Activated naive CD8-positive, alpha-beta T cell (primary cell): ENCODE data around the gene LTBP2.

Source experiments
- H3K27ac Mint-ChIP-seq: one replicate; pipeline ENCODE4 v1.8.0; 2021; ENCODE audit warnings: mixed read lengths
- H3K27me3 Mint-ChIP-seq: one replicate; pipeline ENCODE4 v1.8.0; 2021; ENCODE audit warnings: mixed read lengths
- H3K36me3 Mint-ChIP-seq: one replicate; pipeline ENCODE4 v1.8.0; 2021; ENCODE audit warnings: mixed read lengths
- H3K4me1 Mint-ChIP-seq: one replicate; pipeline ENCODE4 v1.8.0; 2021; ENCODE audit warnings: low read depth, mixed read lengths
- H3K4me3 Mint-ChIP-seq: one replicate; pipeline ENCODE4 v1.8.0; 2021; ENCODE audit warnings: mild to moderate bottlenecking, mixed read lengths
- H3K9me3 Mint-ChIP-seq: one replicate; pipeline ENCODE4 v1.8.0; 2021; ENCODE audit warnings: low read depth, mixed read lengths

Gene LTBP2

DNA sequence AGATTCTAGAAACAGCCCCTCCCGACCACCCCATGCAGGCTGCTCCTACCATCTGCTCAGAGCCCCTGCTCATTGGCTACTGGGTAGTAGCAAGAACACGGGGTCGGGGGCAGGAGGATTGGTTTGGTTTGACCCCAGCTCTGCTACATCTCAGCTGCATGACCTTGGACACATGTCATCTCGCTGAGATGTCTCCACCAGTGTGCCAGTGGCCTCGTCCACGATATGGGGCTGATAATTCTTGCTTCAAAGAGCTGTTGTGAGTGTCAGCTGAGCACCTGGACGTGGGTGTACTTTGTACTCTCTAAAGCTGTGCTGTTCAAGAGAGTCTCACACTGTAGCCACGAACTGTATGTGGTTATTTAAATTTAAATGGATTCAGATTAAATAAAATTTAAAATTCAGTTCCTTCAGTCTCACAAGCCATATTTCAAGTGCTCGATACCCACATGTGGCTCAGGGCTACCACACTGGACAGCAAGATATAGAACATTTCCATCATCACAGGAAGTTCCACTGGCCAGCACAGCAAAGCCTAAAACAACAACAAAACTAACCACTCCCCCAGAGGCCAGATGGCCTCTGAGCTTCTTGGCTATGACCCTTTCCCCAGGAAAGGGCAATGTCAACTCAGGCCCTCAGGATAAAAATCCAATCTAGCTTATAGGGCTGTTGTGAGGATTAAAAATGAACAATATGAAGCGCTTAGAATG, 18.6 kb downstream of the LTBP2 start:
- H3K9me3 Mint-ChIP-seq, result no peaks in the 10 kb centered on the region
- H3K36me3 Mint-ChIP-seq, result no peaks in the 10 kb centered on the region
- no peak overlapping the region for H3K27ac Mint-ChIP-seq
- no peaks in the 10 kb centered on the region for H3K4me1 Mint-ChIP-seq
- H3K4me3 Mint-ChIP-seq, result no peak overlapping the region
- H3K27me3 Mint-ChIP-seq, result no peaks in the 10 kb centered on the region

DNA sequence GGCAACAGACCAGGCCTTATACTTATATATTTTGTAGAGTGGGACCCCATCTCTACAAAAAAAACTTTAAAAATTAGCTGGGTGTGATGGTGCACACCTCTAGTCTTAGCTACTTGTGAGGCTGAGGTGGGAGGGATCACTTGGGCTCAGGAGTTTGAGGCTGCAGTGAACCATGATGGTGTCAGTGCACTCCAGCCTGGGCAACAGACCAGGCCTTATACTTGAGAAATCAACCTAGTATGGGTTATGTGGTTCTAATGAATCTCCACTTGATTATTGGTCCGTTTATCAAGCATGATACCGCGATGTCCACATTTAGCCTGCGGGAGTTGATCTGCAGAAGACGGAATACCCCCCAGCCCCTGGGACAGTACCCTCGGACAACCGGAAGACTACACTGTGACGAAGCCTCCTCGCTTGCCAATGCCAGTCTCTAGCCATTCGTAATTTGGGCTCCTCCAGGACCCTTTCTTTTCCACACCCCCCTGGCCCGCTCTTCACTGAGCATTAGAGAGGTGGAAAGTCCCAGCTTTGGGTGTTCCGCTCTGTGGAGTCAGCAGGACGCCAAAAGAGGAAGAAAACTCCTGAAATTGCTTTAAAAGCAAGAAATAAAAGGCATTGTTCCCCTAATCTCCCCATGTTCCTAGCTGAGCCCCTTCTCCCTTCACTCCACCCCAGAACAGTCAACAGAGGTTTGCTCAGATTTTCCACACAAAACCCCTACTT, 19.4 kb downstream of the LTBP2 start:
- Mint-ChIP-seq H3K4me3 (no peak overlapping the region), H3K4me1 (no peaks in the 10 kb centered on the region), H3K9me3 (no peaks in the 10 kb centered on the region), H3K27ac (no peak overlapping the region), H3K27me3 (no peaks in the 10 kb centered on the region), H3K36me3 (no peaks in the 10 kb centered on the region)

DNA sequence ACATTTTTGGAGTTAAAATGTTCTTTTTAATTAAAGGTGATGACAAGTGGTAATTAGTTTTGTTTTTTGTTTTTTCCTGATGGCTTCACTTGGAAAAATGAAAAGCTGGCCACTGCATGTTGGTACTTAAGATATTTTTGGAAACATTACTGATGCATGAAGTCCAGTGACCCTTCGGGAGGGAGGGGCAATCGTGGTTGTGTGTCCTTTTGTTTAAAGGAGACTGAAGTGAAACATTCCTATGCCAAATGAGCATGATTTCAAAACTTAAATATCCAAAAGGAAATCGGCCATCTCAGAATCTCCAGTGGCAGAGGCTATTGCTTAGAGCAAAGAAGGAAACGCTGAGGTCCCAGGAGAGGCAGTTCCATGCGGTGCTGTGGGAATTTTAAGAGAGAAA, 20.1 kb downstream of the LTBP2 start:
- Mint-ChIP-seq H3K27ac (no peak overlapping the region), H3K36me3 (no peaks in the 10 kb centered on the region), H3K27me3 (no peaks in the 10 kb centered on the region), H3K4me1 (no peaks in the 10 kb centered on the region), H3K9me3 (no peaks in the 10 kb centered on the region), H3K4me3 (no peak overlapping the region)

DNA sequence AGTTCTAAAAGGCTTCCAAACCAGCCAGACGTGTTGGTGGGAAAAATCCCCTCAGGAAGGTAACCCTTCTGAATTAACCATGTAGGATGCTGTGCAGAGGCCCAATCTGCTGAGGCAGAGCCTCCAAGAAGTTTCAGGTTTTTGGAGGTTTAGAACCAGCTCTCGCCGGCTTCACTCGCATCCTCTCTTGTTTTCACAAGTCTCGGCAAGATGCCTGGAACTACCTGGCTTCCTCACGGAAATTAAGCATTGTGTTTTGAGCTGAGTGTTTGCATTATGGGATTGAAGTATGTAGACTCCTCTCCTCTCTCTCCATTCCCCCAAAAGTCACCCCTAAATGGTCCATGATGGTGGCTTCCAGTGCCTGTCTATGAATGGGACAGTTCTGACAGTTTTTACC, 20.6 kb downstream of the LTBP2 start:
- no peaks in the 10 kb centered on the region for H3K36me3 Mint-ChIP-seq
- no peaks in the 10 kb centered on the region for H3K9me3 Mint-ChIP-seq
- H3K27ac Mint-ChIP-seq, result no peak overlapping the region
- H3K27me3 Mint-ChIP-seq, result no peaks in the 10 kb centered on the region
- no peak overlapping the region for H3K4me3 Mint-ChIP-seq
- H3K4me1 Mint-ChIP-seq, result no peaks in the 10 kb centered on the region

DNA sequence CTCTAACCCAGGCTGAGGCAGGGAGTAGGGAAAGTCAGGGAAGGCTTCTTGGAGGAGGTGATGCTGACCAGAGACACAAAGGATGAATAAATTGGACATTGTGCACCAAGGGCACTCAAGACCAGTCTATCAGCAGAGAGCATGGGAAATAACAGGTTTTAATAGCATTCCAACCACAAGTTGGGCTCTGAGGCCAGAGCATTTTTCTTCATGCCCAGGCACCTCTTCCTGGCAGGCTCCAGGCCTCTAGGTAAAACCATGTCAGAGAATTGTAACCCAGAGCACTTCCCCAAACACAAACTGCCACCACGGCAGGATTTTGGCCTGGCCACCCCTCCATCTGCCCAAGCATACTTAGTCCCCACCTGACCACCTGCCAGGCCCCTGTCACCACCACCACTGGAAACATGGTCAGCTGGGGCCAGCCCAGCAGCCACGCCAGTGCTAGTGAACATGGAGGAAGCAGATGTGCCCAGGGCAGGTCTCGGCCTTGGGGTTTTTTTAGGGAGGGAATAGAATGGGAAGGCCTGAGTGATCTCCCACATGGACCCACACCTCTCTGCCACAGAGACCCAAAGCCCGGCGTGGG, 22.7 kb downstream of the LTBP2 start:
- no peaks in the 10 kb centered on the region for H3K36me3 Mint-ChIP-seq

DNA sequence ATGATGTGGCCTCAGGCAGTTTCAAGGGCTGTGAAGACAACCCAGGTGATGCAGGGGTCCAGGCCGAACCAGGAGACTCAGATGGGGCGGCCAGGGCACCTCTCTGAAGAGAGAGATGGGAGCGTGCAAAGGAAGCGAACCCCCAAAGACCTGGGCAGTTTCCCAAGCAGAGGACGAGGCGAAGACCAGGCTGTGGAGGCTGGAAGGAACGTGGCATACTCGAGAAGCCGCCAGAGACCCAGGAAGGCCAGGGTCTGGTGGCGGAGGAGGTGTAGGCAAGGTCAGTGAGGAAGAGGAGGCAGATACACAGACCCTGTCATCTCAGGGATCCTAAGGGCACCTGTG, 24.7 kb downstream of the LTBP2 start:
- Mint-ChIP-seq H3K4me1 (peaks cover 5% of the 10 kb centered on the region), H3K27ac (no peak overlapping the region), H3K27me3 (no peaks in the 10 kb centered on the region), H3K36me3 (no peaks in the 10 kb centered on the region), H3K4me3 (no peak overlapping the region), H3K9me3 (no peaks in the 10 kb centered on the region)

More for the DNA sequence above, 22.7 kb downstream of the LTBP2 start:
- Mint-ChIP-seq H3K27me3 (no peaks in the 10 kb centered on the region), H3K9me3 (no peaks in the 10 kb centered on the region), H3K4me1 (peaks cover 3% of the 10 kb centered on the region), H3K4me3 (no peak overlapping the region), H3K27ac (no peak overlapping the region)

DNA sequence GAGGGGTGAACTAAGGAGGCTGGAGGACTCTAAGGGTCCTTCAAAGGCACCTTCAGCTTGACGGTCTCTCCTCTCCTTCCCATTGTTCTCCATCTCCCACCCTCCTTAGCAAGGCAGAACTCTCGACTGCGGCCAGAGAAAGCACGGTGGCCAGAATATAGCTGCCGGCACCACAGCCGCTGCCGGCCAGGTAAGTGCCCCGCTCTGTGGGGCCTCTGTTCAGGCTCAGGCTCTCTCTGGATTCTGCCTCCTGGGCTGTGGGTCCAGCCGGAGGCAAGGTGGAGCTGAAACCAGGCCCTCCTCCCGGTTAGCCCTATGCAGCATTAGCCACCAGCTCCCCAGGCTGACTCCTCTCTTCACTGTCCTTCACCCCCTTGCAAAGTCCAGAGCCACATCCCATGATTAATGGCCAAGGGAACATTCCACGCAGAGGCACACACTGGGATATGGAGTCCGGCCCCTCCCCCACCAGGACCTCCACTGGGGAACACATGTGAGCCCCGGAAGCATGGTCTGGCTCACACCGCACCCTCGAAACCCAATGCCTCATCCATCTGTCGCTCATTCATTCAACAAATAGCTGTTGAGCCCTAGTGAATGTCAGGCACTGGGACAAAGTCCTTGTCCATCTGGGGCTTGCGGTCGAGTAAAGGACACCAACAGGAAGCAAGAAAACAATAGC, 25.2 kb downstream of the LTBP2 start:
- H3K9me3 Mint-ChIP-seq, result no peaks in the 10 kb centered on the region
- H3K27ac Mint-ChIP-seq, result no peak overlapping the region
- no peak overlapping the region for H3K4me3 Mint-ChIP-seq
- H3K36me3 Mint-ChIP-seq, result no peaks in the 10 kb centered on the region
- H3K27me3 Mint-ChIP-seq, result no peaks in the 10 kb centered on the region
- peaks cover 6% of the 10 kb centered on the region for H3K4me1 Mint-ChIP-seq

DNA sequence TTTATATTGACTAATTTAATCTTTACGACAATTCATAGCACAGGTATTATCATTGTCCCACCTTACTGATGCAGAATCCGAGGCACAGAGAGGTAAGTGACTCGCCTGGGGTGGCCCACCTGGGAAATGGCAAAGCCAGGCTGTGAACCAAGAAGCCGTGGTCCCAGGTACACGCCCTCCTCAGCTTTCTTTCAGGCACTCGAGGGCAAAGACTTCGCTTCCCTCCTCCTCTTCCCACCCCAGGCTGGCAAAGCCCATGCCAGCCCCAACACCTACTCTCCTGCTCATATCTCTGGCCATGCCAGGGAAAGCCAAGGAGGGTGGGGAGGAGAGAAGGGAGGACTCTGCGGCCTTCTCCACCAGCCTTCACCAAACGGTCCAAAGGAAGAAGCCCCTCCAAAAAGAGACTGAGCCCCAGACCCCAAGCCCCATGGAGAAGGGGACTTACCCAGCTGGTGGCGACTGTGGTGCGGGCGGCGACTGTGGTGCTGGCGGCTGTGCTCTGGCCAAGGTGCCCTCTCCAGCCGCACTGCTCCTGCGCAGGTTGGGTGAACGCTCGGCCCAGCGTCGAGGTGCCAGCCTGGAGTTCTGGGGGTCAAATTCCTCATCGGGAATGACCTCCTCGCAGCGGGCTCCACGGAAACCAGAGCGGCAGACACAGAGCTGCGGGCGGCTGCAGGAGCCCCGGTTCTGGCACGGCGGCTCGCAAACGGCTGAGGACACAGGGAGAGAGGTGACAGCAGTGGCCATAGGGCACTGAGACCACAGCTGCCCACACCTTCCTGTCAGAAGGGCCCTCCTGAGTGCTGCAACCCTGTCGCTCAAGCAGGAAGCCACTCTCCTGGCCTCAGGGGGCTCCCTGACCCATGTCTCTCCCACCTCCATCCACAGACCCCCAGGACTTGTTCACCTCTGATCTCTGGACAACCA, 26.4 kb downstream of the LTBP2 start:
- Mint-ChIP-seq H3K36me3 (no peaks in the 10 kb centered on the region), H3K9me3 (no peaks in the 10 kb centered on the region), H3K27me3 (no peaks in the 10 kb centered on the region), H3K4me1 (peaks cover 6% of the 10 kb centered on the region), H3K4me3 (no peak overlapping the region), H3K27ac (no peak overlapping the region)

DNA sequence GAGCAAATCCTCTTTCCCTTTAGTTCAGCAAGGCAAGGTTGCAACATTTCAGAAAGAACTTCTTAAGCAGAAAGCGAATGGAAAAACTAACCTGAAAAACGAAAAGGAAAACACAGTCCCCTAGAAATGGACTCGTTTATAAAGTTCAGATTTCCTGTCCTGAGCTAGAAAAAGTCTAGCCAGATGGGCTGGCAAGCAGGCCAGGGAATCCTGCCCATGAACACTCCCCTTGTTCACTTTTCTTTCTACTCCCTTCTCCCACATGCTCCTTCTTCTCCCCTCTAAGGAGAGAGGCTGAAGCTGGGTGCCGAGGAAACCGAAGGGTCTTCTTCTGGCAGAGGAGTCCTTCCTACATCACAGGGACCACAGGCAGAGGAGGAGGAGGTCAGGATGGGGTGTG, 27.1 kb downstream of the LTBP2 start:
- H3K27me3 Mint-ChIP-seq, result no peaks in the 10 kb centered on the region
- H3K4me3 Mint-ChIP-seq, result no peak overlapping the region
- no peak overlapping the region for H3K27ac Mint-ChIP-seq
- no peaks in the 10 kb centered on the region for H3K9me3 Mint-ChIP-seq
- peaks cover 12% of the 10 kb centered on the region for H3K4me1 Mint-ChIP-seq
- no peaks in the 10 kb centered on the region for H3K36me3 Mint-ChIP-seq

DNA sequence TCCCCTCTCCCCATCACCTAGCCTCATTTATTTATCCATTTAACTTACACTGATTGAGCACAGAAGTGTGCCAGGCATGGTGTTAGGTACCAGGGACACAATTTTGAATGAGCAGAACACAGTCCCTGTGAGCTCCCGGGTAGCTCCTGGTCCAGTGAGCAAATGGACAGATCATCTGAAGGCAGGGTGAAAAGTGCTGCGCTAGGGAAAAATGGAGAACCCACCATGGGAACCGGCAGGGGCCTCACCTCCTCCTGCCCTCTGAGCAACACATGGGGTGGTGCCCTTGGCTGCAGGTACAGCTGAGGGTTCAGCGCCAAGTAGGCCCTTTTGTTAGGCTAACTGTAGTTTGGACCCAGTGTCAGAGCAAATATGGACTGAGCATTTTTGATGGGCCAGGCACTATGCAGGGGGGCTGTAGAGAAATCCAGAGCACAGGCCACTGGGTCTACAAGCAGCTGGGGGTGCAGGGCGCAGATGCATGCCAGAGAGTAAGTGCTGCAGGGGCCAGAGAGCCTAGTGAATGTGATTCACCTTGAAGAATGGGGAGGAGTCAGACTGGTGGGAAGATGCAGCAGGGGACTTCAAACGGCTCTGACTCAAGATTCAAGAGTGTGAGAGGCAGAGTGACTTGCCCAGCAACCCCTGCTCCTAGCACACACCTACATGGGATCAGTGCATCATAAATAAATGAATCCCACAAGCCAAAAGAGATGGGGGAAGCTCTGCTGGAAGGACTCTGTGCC, 28.2 kb downstream of the LTBP2 start:
- H3K27me3 Mint-ChIP-seq, result no peaks in the 10 kb centered on the region
- no peak overlapping the region for H3K4me3 Mint-ChIP-seq

DNA sequence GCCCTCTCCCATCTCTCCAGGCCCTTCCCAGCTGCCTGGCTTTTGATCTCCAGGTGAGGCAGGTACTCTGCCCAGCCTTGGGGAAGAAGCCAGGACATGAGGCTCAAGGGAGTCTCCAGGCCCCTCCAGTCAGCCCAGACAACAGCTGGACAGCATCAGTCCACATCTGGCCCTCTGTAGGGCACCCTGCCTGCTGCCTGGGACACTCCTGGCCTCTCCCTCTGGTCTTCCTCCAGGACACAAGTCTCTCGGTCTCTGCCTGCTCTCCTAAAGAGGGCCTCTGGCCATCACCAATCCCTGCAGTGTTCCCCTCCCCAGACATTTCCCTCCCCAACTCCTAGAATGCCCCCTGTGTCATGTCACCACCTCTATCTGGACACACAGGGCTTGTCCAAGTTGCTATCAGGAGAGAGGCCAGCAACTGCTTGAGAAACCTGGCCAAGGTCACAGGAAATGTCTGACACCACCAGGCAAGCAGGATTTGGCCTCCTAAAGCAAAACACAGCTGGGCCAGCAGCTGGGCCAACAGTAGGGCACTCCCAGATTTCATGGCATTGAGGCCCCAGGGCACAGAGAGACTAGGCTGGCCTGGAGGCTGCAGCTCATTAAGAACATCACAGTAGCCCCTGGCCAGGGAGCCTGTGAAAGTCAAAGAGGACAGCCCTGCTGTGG, 29.0 kb downstream of the LTBP2 start:
- H3K27me3 Mint-ChIP-seq, result no peaks in the 10 kb centered on the region
- no peaks in the 10 kb centered on the region for H3K36me3 Mint-ChIP-seq
- H3K27ac Mint-ChIP-seq, result no peak overlapping the region

More for the DNA sequence above, 28.2 kb downstream of the LTBP2 start:
- Mint-ChIP-seq H3K4me1 (peaks cover 22% of the 10 kb centered on the region), H3K36me3 (no peaks in the 10 kb centered on the region), H3K9me3 (no peaks in the 10 kb centered on the region), H3K27ac (no peak overlapping the region)

DNA sequence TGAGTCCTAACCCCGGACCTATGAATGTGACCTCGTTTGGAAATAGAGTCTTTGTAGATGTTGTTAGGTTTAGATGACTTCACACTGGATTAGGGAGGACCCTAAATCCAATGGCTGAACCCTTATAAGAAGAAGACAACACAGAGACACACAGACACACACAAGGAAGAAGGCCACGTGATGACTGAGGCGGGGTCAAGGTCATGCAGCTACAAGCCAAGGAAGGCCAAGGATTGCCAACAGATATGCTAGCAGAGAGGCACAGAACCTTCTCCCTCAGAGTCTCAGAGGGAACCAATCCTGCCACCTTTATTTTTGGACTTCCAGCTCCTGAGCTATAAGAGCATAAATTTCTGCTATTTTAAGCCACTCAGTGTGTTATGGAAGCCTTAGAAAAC, 31.8 kb downstream of the LTBP2 start:
- H3K27ac Mint-ChIP-seq, result peak overlapping the region; percentile 86
- H3K9me3 Mint-ChIP-seq, result no peaks in the 10 kb centered on the region
- no peaks in the 10 kb centered on the region for H3K27me3 Mint-ChIP-seq
- H3K4me1 Mint-ChIP-seq, result peaks cover 27% of the 10 kb centered on the region
- peak overlapping the region; percentile 56 for H3K4me3 Mint-ChIP-seq
- no peaks in the 10 kb centered on the region for H3K36me3 Mint-ChIP-seq

More for the DNA sequence above, 29.0 kb downstream of the LTBP2 start:
- no peaks in the 10 kb centered on the region for H3K9me3 Mint-ChIP-seq
- peaks cover 25% of the 10 kb centered on the region for H3K4me1 Mint-ChIP-seq
- H3K4me3 Mint-ChIP-seq, result no peak overlapping the region

DNA sequence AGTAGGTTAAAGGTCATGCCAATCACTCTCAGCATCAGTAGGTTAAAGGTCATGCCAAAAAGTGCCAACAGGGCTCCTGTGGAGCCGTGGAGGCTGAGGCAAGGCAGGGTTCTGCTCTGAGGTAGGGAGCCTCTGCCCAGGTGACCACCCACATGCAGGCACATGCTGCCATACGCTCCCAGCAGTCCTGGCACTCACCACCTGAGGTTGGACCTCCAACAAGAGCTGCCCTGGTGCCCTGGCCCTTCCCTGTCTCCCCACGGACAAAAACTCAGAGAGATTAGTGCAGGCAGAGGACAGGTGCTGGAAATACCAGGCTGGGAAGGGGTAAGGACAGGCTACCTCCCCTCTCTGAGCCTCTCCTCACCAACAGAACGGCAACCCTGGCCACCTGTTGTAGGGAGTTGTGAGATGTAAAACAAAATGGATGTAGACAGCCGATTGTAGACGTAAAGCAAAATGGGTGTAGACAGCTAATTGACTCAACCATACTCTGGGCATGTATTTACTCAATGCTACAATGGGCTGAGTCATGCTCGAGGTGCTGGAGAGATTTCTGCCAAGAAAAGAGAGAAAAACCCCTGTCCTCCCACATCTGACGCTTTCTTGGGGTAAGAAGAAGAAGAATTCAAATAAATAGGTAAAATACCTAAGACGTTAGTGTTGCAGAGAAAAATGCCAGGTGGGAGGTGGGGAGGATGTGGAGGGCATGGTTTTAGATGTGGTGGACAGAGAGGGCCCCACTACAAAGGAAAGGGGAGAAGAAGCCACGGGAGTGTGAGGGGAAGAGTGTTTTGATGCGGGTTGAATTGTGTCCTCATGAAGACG, 32.4 kb downstream of the LTBP2 start:
- Mint-ChIP-seq H3K9me3 (no peaks in the 10 kb centered on the region), H3K4me1 (peaks cover 25% of the 10 kb centered on the region), H3K36me3 (no peaks in the 10 kb centered on the region), H3K27ac (peak overlapping the region; percentile 86), H3K27me3 (no peaks in the 10 kb centered on the region), H3K4me3 (peak overlapping the region; percentile 56)
